Ovary (tissue), 9 donors: ENCODE results near the gene SGCA. TPM values are rescaled to one million over a fixed set of nuclear protein-coding genes. Genes with fewer than 3 reads are reported as not detected.

ENCODE experiments used
- DNase-seq, 5 donors: peaks; one replicate each; pipeline ENCODE4 v3.0.0-alpha.2; 2019 to 2020
- H3K27ac ChIP-seq, 2 donors: fragments of 200-600 bp; one replicate each; pipeline versions ENCODE4 v1.5.1 to v1.8.0; 2019 to 2022
- H3K27me3 ChIP-seq: fragments of 200-600 bp; one replicate; pipeline ENCODE4 v1.8.0; 2022
- H3K36me3 ChIP-seq: fragments of 200-600 bp; sonication (generic); one replicate; pipeline ENCODE4 v1.5.1; 2019
- H3K4me1 ChIP-seq: one replicate; pipeline ENCODE4 v1.8.1; 2013; ENCODE audit warnings: mild to moderate bottlenecking, moderate library complexity; ENCODE audit not compliant: insufficient read depth
- H3K4me3 ChIP-seq: fragments of 200-600 bp; sonication (generic); one replicate; pipeline ENCODE4 v1.5.1; 2017
- H3K9me3 ChIP-seq, 2 donors: fragments of 200-600 bp in 1 of 2; sonication (generic) in 1 of 2; one replicate each; pipeline versions ENCODE4 v1.5.1 to v1.8.1; 2013 to 2019; ENCODE audit warnings: mild to moderate bottlenecking in 1 of 2, moderate library complexity in 1 of 2
- EP300 ChIP-seq: sonication (generic); formaldehyde crosslinking; IDR thresholded peaks from one replicate; pipeline ENCODE4 v1.6.1; 2017; ENCODE audit warnings: antibody characterized with exemption
- POLR2A ChIP-seq: fragments of 450-650 bp; IDR thresholded peaks from one replicate; pipeline ENCODE4 v1.6.1; 2017; ENCODE audit warnings: antibody characterized with exemption, mild to moderate bottlenecking, moderate library complexity
- WGBS, 3 donors: extraction: QIAGEN DNeasy Blood & Tissue Kit in 1 of 3; methylation state at CpG; one replicate each; pipeline versions ENCODE4 v1.1.5 to v1.1.7; 2013 to 2017; 5-methylcytosine and 5-hydroxymethylcytosine counted together
- intact Hi-C, 4 donors: fragments of 100-400 bp; cut with DNase I; formaldehyde crosslinking; loops; one replicate each; pipeline versions ENCODE4 v1.11.0 to v1.15.1; 2022 to 2023
- polyA plus RNA-seq, 2 donors: library from polyadenylated mRNA; stranded (reverse); fragments of 200-250 nt in 1 of 2; fragments of 350-450 nt in 1 of 2; fragmentation: Illumina TruSeq in 1 of 2; extraction: RNeasy Lipid Tissue Mini Kit (QIAGEN cat#74804) in 1 of 2; gene quantifications; one replicate each; pipeline ENCODE4 v1.2.3, GENCODE V29; 2013 to 2014
- total RNA-seq, 7 donors: library from RNA; depleted of rRNA in 2 of 7; stranded (reverse); fragments of >200 nt in 2 of 7; fragmentation: NEBNext Ultra II Directional in 3 of 7; extraction: Animal tissue kit (Norgen Biotek cat#: 25700) in 3 of 7; gene quantifications; one replicate each; pipeline versions ENCODE4 v1.1.0 to v1.2.4, GENCODE V29; 2016 to 2023
- TF ChIP-seq, protein P1 (sequence below), 3 donors: fragments of 450-650 bp in 2 of 3; fragments of 200-600 bp in 1 of 3; IDR thresholded peaks; one replicate each; pipeline versions ENCODE4 v1.5.1 to v1.8.0; 2016 to 2022; ENCODE audit warnings: antibody characterized with exemption in 3 of 3, mild to moderate bottlenecking in 1 of 3
- donor health status: DM: no; HTN: no; CAD: no; lungs with moderate emphysema.
- donor health status: DM: no; HTN: no; CAD: no.
- donor health status: Bipolar disorder and iron deficiency.
- donor health status: DM: yes; HTN: yes; CAD: no.
- donor health status: DM: no; HTN: no; CAD: no.
- donor health status: DM: yes; HTN: yes; CAD: no.

The SGCA gene
- total and polyA plus RNA-seq, 9 donors, result 0.48 to 3.4 (median 2.2) TPM

DNA sequence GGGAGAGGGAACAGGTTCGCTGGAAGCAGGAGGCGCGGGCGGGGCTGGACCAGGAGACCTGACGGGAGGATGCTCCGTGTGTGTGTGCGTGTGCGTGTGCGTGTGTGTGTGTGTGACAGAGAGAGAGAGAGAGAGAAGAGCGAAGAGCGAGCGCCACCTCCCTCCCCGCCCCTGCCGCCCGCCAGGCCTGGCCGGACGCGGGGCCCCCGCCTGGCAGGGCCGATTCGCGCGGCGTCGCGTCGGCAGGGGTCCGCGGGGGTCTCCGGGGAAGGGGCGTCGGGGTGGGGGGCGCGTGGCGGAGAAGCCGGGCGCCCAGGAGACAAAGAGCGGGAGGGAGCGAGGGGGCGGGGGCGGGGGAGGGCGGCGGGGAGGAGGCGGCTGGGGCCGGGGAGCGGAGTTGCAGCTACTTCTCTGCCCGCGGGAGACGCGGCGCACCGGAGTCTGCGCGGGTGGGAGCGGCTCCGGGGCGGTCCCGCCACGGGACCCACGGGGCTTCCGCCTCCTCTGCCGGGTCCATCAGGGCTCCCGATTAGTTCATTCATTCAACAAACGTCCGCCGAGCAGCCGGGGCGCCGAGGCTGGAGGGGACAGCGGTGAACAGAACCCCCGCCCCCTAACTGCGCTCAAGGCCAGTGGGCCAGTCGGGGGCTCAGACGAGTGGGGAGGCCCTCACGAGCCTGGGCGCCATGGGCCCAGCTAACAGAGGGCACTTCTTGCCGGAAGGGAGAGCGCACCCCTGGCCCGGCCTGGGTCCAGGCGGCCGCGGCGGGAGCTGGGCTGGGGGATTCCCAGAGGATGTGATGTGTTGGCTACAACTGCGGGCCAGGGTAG is 35.9 kb upstream of the SGCA start, which contains the start of gene SAMD14:
Gene SAMD14 (minus strand): TSS at position 433 of the 831 bp plus-strand sequence. CDS start 5,201 bp downstream, outside the sequence.
- H3K4me3 ChIP-seq, result peak within 1 kb of the TSS; percentile 32
- H3K9me3 ChIP-seq, result no peaks in the 10 kb centered on the region
- peaks cover 6% of the 10 kb centered on the region for H3K4me1 ChIP-seq
- intact Hi-C loops, result no loop called here
- DNase-seq, result no peak
- no peak for TF ChIP-seq POLR2A
- TF ChIP-seq, protein P1, sequence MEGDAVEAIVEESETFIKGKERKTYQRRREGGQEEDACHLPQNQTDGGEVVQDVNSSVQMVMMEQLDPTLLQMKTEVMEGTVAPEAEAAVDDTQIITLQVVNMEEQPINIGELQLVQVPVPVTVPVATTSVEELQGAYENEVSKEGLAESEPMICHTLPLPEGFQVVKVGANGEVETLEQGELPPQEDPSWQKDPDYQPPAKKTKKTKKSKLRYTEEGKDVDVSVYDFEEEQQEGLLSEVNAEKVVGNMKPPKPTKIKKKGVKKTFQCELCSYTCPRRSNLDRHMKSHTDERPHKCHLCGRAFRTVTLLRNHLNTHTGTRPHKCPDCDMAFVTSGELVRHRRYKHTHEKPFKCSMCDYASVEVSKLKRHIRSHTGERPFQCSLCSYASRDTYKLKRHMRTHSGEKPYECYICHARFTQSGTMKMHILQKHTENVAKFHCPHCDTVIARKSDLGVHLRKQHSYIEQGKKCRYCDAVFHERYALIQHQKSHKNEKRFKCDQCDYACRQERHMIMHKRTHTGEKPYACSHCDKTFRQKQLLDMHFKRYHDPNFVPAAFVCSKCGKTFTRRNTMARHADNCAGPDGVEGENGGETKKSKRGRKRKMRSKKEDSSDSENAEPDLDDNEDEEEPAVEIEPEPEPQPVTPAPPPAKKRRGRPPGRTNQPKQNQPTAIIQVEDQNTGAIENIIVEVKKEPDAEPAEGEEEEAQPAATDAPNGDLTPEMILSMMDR (IDR thresholded peaks at IDR 0.05), result no peak
- TF ChIP-seq EP300, result no peak
- H3K27me3 ChIP-seq, result no peaks in the 10 kb centered on the region
- no peaks in the 10 kb centered on the region for H3K36me3 ChIP-seq
- 2 to 4% (median 2%) methylated on average over 36 to 84 of the region's 84 CpGs for WGBS, 3 donors
- peak within 1 kb of the TSS in 1 of 2 donors; percentile 33 for H3K27ac ChIP-seq

DNA sequence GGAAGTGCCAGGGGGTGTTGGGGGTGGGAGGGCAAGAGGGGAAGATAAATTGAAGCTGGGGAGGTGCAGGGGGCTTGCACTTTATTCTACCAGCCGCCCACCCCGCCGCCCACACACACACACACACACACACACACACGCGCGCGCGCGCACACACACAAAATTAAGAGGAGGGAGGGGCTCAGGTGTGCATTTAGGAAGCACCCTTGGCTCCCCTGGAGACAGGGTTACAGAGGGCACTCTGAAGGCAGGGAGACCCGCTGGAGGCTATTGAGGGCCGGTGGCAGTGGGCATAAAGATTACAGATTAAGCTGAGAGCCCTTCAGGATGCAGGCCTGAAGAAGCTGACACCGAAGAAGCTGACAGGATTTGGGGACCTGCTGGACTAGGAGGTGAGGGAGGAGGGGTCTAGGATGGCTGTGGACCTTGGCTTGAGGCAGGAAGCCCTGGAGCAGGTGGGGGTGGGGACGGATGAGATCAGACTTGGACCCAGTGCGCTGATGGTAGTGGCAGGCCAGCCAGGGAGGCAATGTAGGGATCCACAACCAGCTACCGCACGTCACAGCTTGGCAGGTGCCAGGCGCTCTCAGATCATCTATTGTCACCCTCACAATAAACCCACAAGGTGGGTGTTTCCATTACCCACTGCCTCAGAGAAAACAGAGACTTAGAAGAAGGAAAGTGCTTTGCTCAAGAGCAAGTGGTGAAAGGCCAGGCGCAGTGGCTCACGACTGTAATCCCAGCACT is 35.1 kb upstream of the SGCA start:
- intact Hi-C loops, result no loop called here
- TF ChIP-seq EP300 (no peak), POLR2A (no peak)
- TF ChIP-seq, protein P1 (IDR thresholded peaks at IDR 0.05), result no peak
- H3K4me3 ChIP-seq, result no peak overlapping the region
- H3K4me1 ChIP-seq, result peaks cover 6% of the 10 kb centered on the region
- H3K27ac ChIP-seq, result no peak overlapping the region
- H3K9me3 ChIP-seq, result no peaks in the 10 kb centered on the region
- no peaks in the 10 kb centered on the region for H3K27me3 ChIP-seq
- DNase-seq, result no peak
- no peaks in the 10 kb centered on the region for H3K36me3 ChIP-seq
- 63 to 68% (median 64%) methylated on average over 19 of the region's 19 CpGs for WGBS, 3 donors

DNA sequence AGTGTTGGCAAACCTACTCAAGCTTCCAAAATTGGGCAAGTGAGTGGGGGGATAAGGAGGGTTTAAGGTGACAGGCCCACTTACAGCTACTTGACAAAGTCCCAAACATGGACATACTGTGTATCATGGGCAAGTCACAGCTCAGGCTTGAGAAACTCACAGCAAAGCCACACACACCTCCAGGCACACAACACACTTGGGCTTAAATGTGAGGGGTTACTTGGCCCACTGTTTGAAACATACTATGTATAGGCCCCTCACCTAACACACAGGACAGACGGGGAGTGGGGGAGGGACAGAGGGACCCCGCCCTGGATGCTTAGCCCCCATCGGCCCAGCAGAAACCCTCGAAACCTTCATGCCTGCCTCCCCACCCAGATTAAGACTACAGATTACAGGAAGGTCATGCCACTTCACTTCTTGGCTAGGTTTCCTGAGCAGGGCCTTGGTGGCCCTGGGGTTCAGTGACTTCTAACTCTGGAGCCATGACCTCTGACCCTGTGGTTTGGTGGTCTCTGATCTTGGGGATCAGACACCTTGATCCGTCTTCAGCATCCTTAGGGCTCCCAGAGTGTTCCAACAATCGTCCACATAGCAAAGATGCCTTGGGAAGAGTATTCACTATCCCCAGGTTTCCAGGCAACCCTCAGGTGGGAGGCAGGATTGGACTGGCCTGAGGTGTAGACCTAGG is 33.6 kb upstream of the SGCA start:
- 84 to 89% (median 86%) methylated on average over 6 of the region's 6 CpGs for WGBS, 3 donors
- no peak for TF ChIP-seq EP300
- TF ChIP-seq, protein P1 (IDR thresholded peaks at IDR 0.05), result no peak
- TF ChIP-seq POLR2A, result no peak
- intact Hi-C loops, result no loop called here
- Histone ChIP-seq H3K4me3 (no peak overlapping the region), H3K4me1 (peaks cover 6% of the 10 kb centered on the region), H3K9me3 (no peaks in the 10 kb centered on the region), H3K27me3 (no peaks in the 10 kb centered on the region), H3K27ac (no peak overlapping the region), H3K36me3 (no peaks in the 10 kb centered on the region)
- DNase-seq, result no peak
